Measurements from ENCODE around the gene EBF3. TPM values are rescaled to one million over a fixed set of nuclear protein-coding genes. Genes with fewer than 3 reads are reported as not detected.

EBF3 gene
- total RNA-seq, 1 experiment from 2014 or later: 56.2 TPM

GRCh38 chr10:130000918-130001317 lies 36.8 kb upstream of the EBF3 start:
- TF ChIP-seq EZH2 (IDR thresholded peaks at IDR 0.05; ENCODE audit: borderline replicate concordance, low read depth, low read length, poor library complexity, severe bottlenecking) (no peak), CTCF (conservative IDR thresholded peaks at IDR 0.05; ENCODE audit: low read depth, low read length) (no peak)
- intact Hi-C loops (cut with micrococcal nuclease; ENCODE audit: unreplicated experiment): no loop called here
- POLR2A ChIA-PET (ENCODE audit: low non-redundant PET): no interaction called here
- Histone ChIP-seq H3K27ac (ENCODE audit: low read depth, low read length, poor library complexity, severe bottlenecking) (no peak overlapping the region), H3K4me3 (ENCODE audit: low read depth, low read length, poor library complexity, severe bottlenecking) (no peak overlapping the region), H3K4me1 (ENCODE audit: insufficient read depth, low read length, poor library complexity, severe bottlenecking) (no peaks in the 10 kb centered on the region), H3K27me3 (replicated peaks; ENCODE audit: insufficient read depth, low read depth, low read length, poor library complexity) (peaks cover 34% of the 10 kb centered on the region), H3K9me3 (ENCODE audit: low read depth, low read length, poor library complexity, severe bottlenecking) (no peaks in the 10 kb centered on the region), H3K36me3 (ENCODE audit: insufficient read depth, low read length, poor library complexity, severe bottlenecking) (no peaks in the 10 kb centered on the region)
- CTCF ChIA-PET: no interaction called here
- no peak for DNase-seq (ENCODE audit: low spot score)
- no TSS peak for BruUV-seq (replicated peaks)

GRCh38 chr10:129999140-129999539 lies 35.1 kb upstream of the EBF3 start:
- ChIA-PET POLR2A (ENCODE audit: low non-redundant PET) (no interaction called here), CTCF (no interaction called here)
- no peaks in the 10 kb centered on the region for H3K9me3 ChIP-seq (ENCODE audit: low read depth, low read length, poor library complexity, severe bottlenecking)
- TF ChIP-seq EZH2 (IDR thresholded peaks at IDR 0.05; ENCODE audit: borderline replicate concordance, low read depth, low read length, poor library complexity, severe bottlenecking): no peak
- TF ChIP-seq CTCF (conservative IDR thresholded peaks at IDR 0.05; ENCODE audit: low read depth, low read length): no peak
- intact Hi-C loops (cut with micrococcal nuclease; ENCODE audit: unreplicated experiment): no loop called here
- no peaks in the 10 kb centered on the region for H3K36me3 ChIP-seq (ENCODE audit: insufficient read depth, low read length, poor library complexity, severe bottlenecking)
- BruUV-seq (replicated peaks): no TSS peak
- no peaks in the 10 kb centered on the region for H3K4me1 ChIP-seq (ENCODE audit: insufficient read depth, low read length, poor library complexity, severe bottlenecking)
- no peak overlapping the region for H3K27ac ChIP-seq (ENCODE audit: low read depth, low read length, poor library complexity, severe bottlenecking)
- H3K4me3 ChIP-seq (ENCODE audit: low read depth, low read length, poor library complexity, severe bottlenecking): no peak overlapping the region
- DNase-seq (ENCODE audit: low spot score): no peak
- H3K27me3 ChIP-seq (replicated peaks; ENCODE audit: insufficient read depth, low read depth, low read length, poor library complexity): peaks cover 34% of the 10 kb centered on the region

GRCh38 chr10:129993621-129994020 lies 29.5 kb upstream of the EBF3 start:
- ChIA-PET CTCF (no interaction called here), POLR2A (ENCODE audit: low non-redundant PET) (no interaction called here)
- intact Hi-C loops (cut with micrococcal nuclease; ENCODE audit: unreplicated experiment): no loop called here

More at GRCh38 chr10:129993621-129994020, 29.5 kb upstream of the EBF3 start:
- no peak overlapping the region for H3K27ac ChIP-seq (ENCODE audit: low read depth, low read length, poor library complexity, severe bottlenecking)
- no peak for DNase-seq (ENCODE audit: low spot score)
- no TSS peak for BruUV-seq (replicated peaks)
- H3K4me1 ChIP-seq (ENCODE audit: insufficient read depth, low read length, poor library complexity, severe bottlenecking): no peaks in the 10 kb centered on the region
- H3K36me3 ChIP-seq (ENCODE audit: insufficient read depth, low read length, poor library complexity, severe bottlenecking): no peaks in the 10 kb centered on the region
- no peaks in the 10 kb centered on the region for H3K9me3 ChIP-seq (ENCODE audit: low read depth, low read length, poor library complexity, severe bottlenecking)
- no peak overlapping the region for H3K4me3 ChIP-seq (ENCODE audit: low read depth, low read length, poor library complexity, severe bottlenecking)
- TF ChIP-seq CTCF (conservative IDR thresholded peaks at IDR 0.05; ENCODE audit: low read depth, low read length): no peak
- no peak for TF ChIP-seq EZH2 (IDR thresholded peaks at IDR 0.05; ENCODE audit: borderline replicate concordance, low read depth, low read length, poor library complexity, severe bottlenecking)
- H3K27me3 ChIP-seq (replicated peaks; ENCODE audit: insufficient read depth, low read depth, low read length, poor library complexity): peaks cover 47% of the 10 kb centered on the region

Measured in A673 (cell line).